ENCODE results near the gene DYDC2. TPM values are rescaled to one million over a fixed set of nuclear protein-coding genes. Genes with fewer than 3 reads are reported as not detected.
A peak's percentile ranks its signal among the peaks of the same experiment; 100 is the strongest.

The DYDC2 gene
- total and polyA plus RNA-seq, 2 experiments from 2014 or later: 8.1 to 9.0 TPM

GRCh38 chr10:80344276-80344675 is 12.3 kb upstream of the DYDC2 start:
- H3K9me2 ChIP-seq (ENCODE audit: insufficient read depth): no peaks in the 10 kb centered on the region
- no peak for TF ChIP-seq EZH2 (IDR thresholded peaks at IDR 0.05; ENCODE audit: low read depth, unreplicated experiment)
- TF ChIP-seq EZH2phosphoT487 (IDR thresholded peaks at IDR 0.05; ENCODE audit: unreplicated experiment): no peak
- TF ChIP-seq POLR2AphosphoS5 (IDR thresholded peaks at IDR 0.05; ENCODE audit: low read depth): no peak
- TF ChIP-seq NANOG (IDR thresholded peaks at IDR 0.05; ENCODE audit: borderline replicate concordance): no peak
- TF ChIP-seq CTCF (conservative IDR thresholded peaks at IDR 0.05; ENCODE audit: low read depth in 2 of 2): no peak
- TF ChIP-seq CREB1 (CRISPR knock-in tag; IDR thresholded peaks at IDR 0.05; ENCODE audit: low read depth): no peak
- no peak for TF ChIP-seq ZNF462 (CRISPR knock-in tag; IDR thresholded peaks at IDR 0.05)
- 0 out of 3 replicates have a peak, but pooled peaks cover 2% of the 10 kb centered on the region for H3K4me1 Mint-ChIP-seq
- no peaks in the 10 kb centered on the region for H4K20me1 ChIP-seq (replicated peaks; ENCODE audit: insufficient read depth)
- H3K4me2 ChIP-seq: no peak overlapping the region
- no peaks in the 10 kb centered on the region for H3K4me1 ChIP-seq (ENCODE audit: insufficient read depth)
- H3K27ac Mint-ChIP-seq: no peak overlapping the region
- H3K36me3 ChIP-seq (ENCODE audit: insufficient read depth): no peaks in the 10 kb centered on the region
- H3K4me3 ChIP-seq: no peak overlapping the region
- no peak overlapping the region for H3K4me3 Mint-ChIP-seq
- H3K27ac ChIP-seq (ENCODE audit: low read depth): no peak overlapping the region
- H3F3A ChIP-seq (replicated peaks; ENCODE audit: low read depth): no peaks in the 10 kb centered on the region
- H3K79me2 ChIP-seq (replicated peaks; ENCODE audit: insufficient read depth): no peaks in the 10 kb centered on the region
- H2AFZ ChIP-seq: peak overlapping the region; percentile 70; the same call in 1 of the 2 replicates
- H3K9me3 Mint-ChIP-seq: no peaks in the 10 kb centered on the region
- no peaks in the 10 kb centered on the region for H3K36me3 Mint-ChIP-seq (ENCODE audit: low read depth)
- no peaks in the 10 kb centered on the region for H3K27me3 Mint-ChIP-seq (ENCODE audit: insufficient read depth, low read depth, poor library complexity)
- H3K27me3 ChIP-seq (ENCODE audit: insufficient read depth): no peaks in the 10 kb centered on the region
- no peak for ATAC-seq
- DNase-seq (ENCODE audit: low spot score): no peak
